HEK293 (cell line): ENCODE results near the gene UFC1.

Experiments
- CTCF ChIP-seq: fragments of 450-650 bp; formaldehyde crosslinking; IDR thresholded peaks from 2 replicates; pipeline ENCODE4 v1.5.1; 2016; ENCODE audit warnings: missing biosample characterization, missing genetic modification characterization
- KLF8 ChIP-seq: fragments of 450-650 bp; formaldehyde crosslinking; IDR thresholded peaks from 2 replicates; pipeline ENCODE4 v1.5.1; 2016; ENCODE audit warnings: missing biosample characterization, missing genetic modification characterization
- PBX3 ChIP-seq: sonication (generic); formaldehyde crosslinking; IDR thresholded peaks from 2 replicates; pipeline ENCODE4 v1.8.1; 2022; ENCODE audit warnings: mild to moderate bottlenecking, moderate library complexity, missing genetic modification reagents
- YY1 ChIP-seq: fragments of 450-650 bp; formaldehyde crosslinking; IDR thresholded peaks from 2 replicates; pipeline ENCODE4 v1.5.1; 2018; ENCODE audit warnings: missing biosample characterization, missing genetic modification characterization
- ZNF239 ChIP-seq: fragments of 450-650 bp; formaldehyde crosslinking; IDR thresholded peaks from 2 replicates; pipeline ENCODE4 v1.5.1; 2016; ENCODE audit warnings: missing biosample characterization, missing genetic modification characterization
- ZNF623 ChIP-seq: fragments of 450-650 bp; formaldehyde crosslinking; IDR thresholded peaks from 2 replicates; pipeline ENCODE4 v1.5.1; 2016; ENCODE audit warnings: missing biosample characterization, missing genetic modification characterization
- ZNF639 ChIP-seq: fragments of 450-650 bp; formaldehyde crosslinking; IDR thresholded peaks from 2 replicates; pipeline ENCODE4 v1.5.1; 2016; ENCODE audit warnings: missing biosample characterization, missing genetic modification characterization
- ZNF670 ChIP-seq: fragments of 450-650 bp; formaldehyde crosslinking; IDR thresholded peaks from 2 replicates; pipeline ENCODE4 v1.5.1; 2016; ENCODE audit warnings: missing biosample characterization, missing genetic modification characterization, low read depth

GRCh38 chr1:161180639-161181038 lies 26.9 kb downstream of the UFC1 start:
- 0 out of 2 replicates have a peak, but pooled peaks have one; percentile 45 for TF ChIP-seq CTCF (tag by site-specific recombination)
- TF ChIP-seq YY1, result no peak
- TF ChIP-seq ZNF670 (tag by site-specific recombination), result no peak
- no peak for TF ChIP-seq KLF8 (tag by site-specific recombination)
- TF ChIP-seq ZNF639 (tag by site-specific recombination), result no peak
- TF ChIP-seq ZNF623 (tag by site-specific recombination), result no peak
- TF ChIP-seq PBX3 (CRISPR knock-in tag), result no peak
- TF ChIP-seq ZNF239, result no peak
